Measurements from ENCODE around the gene HIPK4.
"Not testable (repeated sequence)": the region's sequence is repeated elsewhere in the genome, so short reads cannot be mapped to it uniquely, and the experiment has no call there.

The HIPK4 gene

GRCh38 chr19:40394816-40395210 lies 4.8 kb upstream of the HIPK4 start:
- in situ Hi-C loops (cut with MboI; ENCODE audit: low sequenced_read_pairs), result no loop called here

- in situ Hi-C loops (cut with MboI; ENCODE audit: low sequenced_read_pairs), result no loop called here
Observed at GRCh38 chr19:40393894-40394815, 4.2 kb upstream of the HIPK4 start.

- in situ Hi-C loops (cut with MboI; ENCODE audit: low sequenced_read_pairs), result no loop called here
Observed at GRCh38 chr19:40392894-40393517, 3.0 kb upstream of the HIPK4 start.

- in situ Hi-C loops (cut with MboI; ENCODE audit: low sequenced_read_pairs), result no loop called here
Observed at GRCh38 chr19:40392123-40392522, 2.1 kb upstream of the HIPK4 start.

GRCh38 chr19:40389404-40390083 lies 437 bp downstream of the HIPK4 start:
- in situ Hi-C loops (cut with MboI; ENCODE audit: low sequenced_read_pairs), result no loop called here

- in situ Hi-C loops (cut with MboI; ENCODE audit: low sequenced_read_pairs), result no loop called here
Observed at GRCh38 chr19:40388481-40388880, 1.5 kb downstream of the HIPK4 start.

GRCh38 chr19:40387155-40387554 lies 2.8 kb downstream of the HIPK4 start:
- in situ Hi-C loops (cut with MboI; ENCODE audit: low sequenced_read_pairs), result no loop called here

- in situ Hi-C loops (cut with MboI; ENCODE audit: low sequenced_read_pairs), result no loop called here
Observed at GRCh38 chr19:40383668-40384248, 6.2 kb downstream of the HIPK4 start.

- in situ Hi-C loops (cut with MboI; ENCODE audit: low sequenced_read_pairs), result no loop called here
Observed at GRCh38 chr19:40381321-40381720, 8.7 kb downstream of the HIPK4 start.

- in situ Hi-C loops (cut with MboI; ENCODE audit: low sequenced_read_pairs), result no loop called here
Observed at GRCh38 chr19:40380199-40381037, 9.6 kb downstream of the HIPK4 start.

GRCh38 chr19:40379446-40380198 lies 10.4 kb downstream of the HIPK4 start:
- in situ Hi-C loops (cut with MboI; ENCODE audit: low sequenced_read_pairs), result no loop called here

- in situ Hi-C loops (cut with MboI; ENCODE audit: low sequenced_read_pairs), result no loop called here
Observed at GRCh38 chr19:40378509-40378908, 11.5 kb downstream of the HIPK4 start.

GRCh38 chr19:40377876-40378385 lies 12.1 kb downstream of the HIPK4 start:
- in situ Hi-C loops (cut with MboI; ENCODE audit: low sequenced_read_pairs), result no loop called here

- in situ Hi-C loops (cut with MboI; ENCODE audit: low sequenced_read_pairs), result no loop called here
Observed at GRCh38 chr19:40376286-40376862, 13.6 kb downstream of the HIPK4 start.

- in situ Hi-C loops (cut with MboI; ENCODE audit: low sequenced_read_pairs), result no loop called here
Observed at GRCh38 chr19:40374084-40374483, 15.9 kb downstream of the HIPK4 start.

GRCh38 chr19:40371802-40372122 lies 18.2 kb downstream of the HIPK4 start:
- in situ Hi-C loops (cut with MboI; ENCODE audit: low sequenced_read_pairs), result no loop called here

GRCh38 chr19:40370997-40371801 lies 18.8 kb downstream of the HIPK4 start:
- in situ Hi-C loops (cut with MboI; ENCODE audit: low sequenced_read_pairs), result no loop called here

- in situ Hi-C loops (cut with MboI; ENCODE audit: low sequenced_read_pairs), result not testable (repeated sequence)
Observed at GRCh38 chr19:40370253-40370652, 19.7 kb downstream of the HIPK4 start.

Measured in HL-60/S4 treated with retinoic acid at 250 ng/mL for 4 days and 3 days (cell line).